Fibroblast of lung (primary cell): ENCODE results near the gene NUTM1. TPM values are rescaled to one million over a fixed set of nuclear protein-coding genes. Genes with fewer than 3 reads are reported as not detected.
"Not testable (repeated sequence)": the region's sequence is repeated elsewhere in the genome, so short reads cannot be mapped to it uniquely, and the experiment has no call there.

Source experiments
- DNase-seq, 2 donors: peaks; one replicate each; pipeline versions ENCODE4 v3.0.0 to v3.0.0-alpha.2; 2010; ENCODE audit warnings: low read depth in 2 of 2
- H2AFZ ChIP-seq: 2 replicates; pipeline ENCODE4 v1.5.1; 2012; ENCODE audit warnings: low read length, control low read depth, inconsistent platforms
- H3K27ac ChIP-seq: 2 replicates; pipeline ENCODE4 v1.5.1; 2011; ENCODE audit warnings: low read length, control low read depth; ENCODE audit not compliant: insufficient read depth
- H3K27me3 ChIP-seq: 2 replicates; pipeline ENCODE4 v1.5.1; 2011; ENCODE audit warnings: mild to moderate bottlenecking, low read length; ENCODE audit not compliant: control insufficient read depth, insufficient read depth
- H3K36me3 ChIP-seq: 2 replicates; pipeline ENCODE4 v1.5.1; 2011; ENCODE audit warnings: low read length; ENCODE audit not compliant: control insufficient read depth, insufficient read depth
- H3K4me1 ChIP-seq: 2 replicates; pipeline ENCODE4 v1.5.1; 2011; ENCODE audit warnings: low read length; ENCODE audit not compliant: control insufficient read depth, insufficient read depth; ENCODE audit errors: extremely low read depth
- H3K4me2 ChIP-seq: 2 replicates; pipeline ENCODE4 v1.5.1; 2011; ENCODE audit warnings: low read length, control low read depth; ENCODE audit not compliant: insufficient read depth; ENCODE audit errors: extremely low read depth
- H3K4me3 ChIP-seq, 4 experiments: fragments of 200-600 bp in 1 of 4; sonication (generic) in 1 of 4; replicated peaks in 1 of 4; 2 replicates each; pipeline ENCODE4 v1.5.1; 2011 to 2016; ENCODE audit warnings: low read length in 4 of 4, low read depth in 3 of 4, mild to moderate bottlenecking in 3 of 4, control low read depth in 2 of 4, inconsistent platforms in 1 of 4, mixed read lengths in 1 of 4; ENCODE audit not compliant: insufficient read depth in 1 of 4; ENCODE audit errors: control extremely low read depth in 1 of 4
- H3K79me2 ChIP-seq: 2 replicates; pipeline ENCODE4 v1.5.1; 2012; ENCODE audit warnings: mild to moderate bottlenecking, low read length, inconsistent platforms; ENCODE audit not compliant: control insufficient read depth, insufficient read depth
- H3K9ac ChIP-seq: 2 replicates; pipeline ENCODE4 v1.5.1; 2011; ENCODE audit warnings: mild to moderate bottlenecking, low read length, control low read depth; ENCODE audit not compliant: insufficient read depth
- H3K9me3 ChIP-seq: 2 replicates; pipeline ENCODE4 v1.5.1; 2012; ENCODE audit warnings: low read depth, low read length; ENCODE audit not compliant: control insufficient read depth, insufficient read depth
- H4K20me1 ChIP-seq: 2 replicates; pipeline ENCODE4 v1.5.1; 2011; ENCODE audit warnings: low read length; ENCODE audit not compliant: control insufficient read depth, insufficient read depth; ENCODE audit errors: extremely low read depth
- CTCF ChIP-seq, 2 donors: IDR thresholded peaks in 1 of 2; conservative IDR thresholded peaks in 1 of 2; 1 replicate in 1 of 2; 2 replicates in 1 of 2; pipeline ENCODE4 v1.5.1; 2011 to 2012; ENCODE audit warnings: low read length in 2 of 2, control low read depth in 1 of 2, inconsistent platforms in 1 of 2, low read depth in 1 of 2, mild to moderate bottlenecking in 1 of 2
- EZH2 ChIP-seq: IDR thresholded peaks from 2 replicates; pipeline ENCODE4 v1.5.1; 2012; ENCODE audit warnings: low read length, control low read depth, mild to moderate bottlenecking; ENCODE audit errors: missing control alignments
- polyA plus RNA-seq, 2 donors: library from polyadenylated mRNA; depleted of rRNA in 1 of 2; stranded (reverse) in 1 of 2; unstranded in 1 of 2; fragments of >200 nt; gene quantifications; 2 replicates each; pipeline ENCODE4 v1.2.1, GENCODE V29; 2011 to 2012; ENCODE audit warnings: missing spikeins in 1 of 2
- total RNA-seq: library from RNA; depleted of rRNA; stranded (reverse); fragments of >200 nt; gene quantifications from 2 replicates; pipeline ENCODE4 v1.2.1, GENCODE V29; 2014

NUTM1 gene
- total and polyA plus RNA-seq, 2 donors (not counting 1 experiment from before 2014, with no cell fraction given) = not detected

GRCh38 chr15:34374816-34375215 is 31.7 kb downstream of the NUTM1 start:
- H3K9ac ChIP-seq = no peak overlapping the region
- H3K79me2 ChIP-seq = no peaks in the 10 kb centered on the region
- no peaks in the 10 kb centered on the region for H4K20me1 ChIP-seq
- no peaks in the 10 kb centered on the region for H3K36me3 ChIP-seq
- no peak overlapping the region for H3K4me2 ChIP-seq
- no peak for TF ChIP-seq CTCF (conservative IDR thresholded peaks at IDR 0.05 in 1 of 2, IDR thresholded peaks at IDR 0.05 in 1 of 2; ENCODE audit: low read depth in 1 of 2, low read length in 2 of 2)
- no peak overlapping the region for H3K27ac ChIP-seq
- no peak for DNase-seq
- no peaks in the 10 kb centered on the region for H3K4me1 ChIP-seq
- no peak overlapping the region for H2AFZ ChIP-seq
- H3K27me3 ChIP-seq = no peaks in the 10 kb centered on the region
- H3K4me3 ChIP-seq = no peak overlapping the region
- no peaks in the 10 kb centered on the region for H3K9me3 ChIP-seq

- not testable (repeated sequence) for H4K20me1 ChIP-seq, H2AFZ ChIP-seq, DNase-seq, H3K9ac ChIP-seq, H3K79me2 ChIP-seq, H3K27me3 ChIP-seq, H3K4me1 ChIP-seq, H3K36me3 ChIP-seq, H3K27ac ChIP-seq, H3K4me3 ChIP-seq, H3K9me3 ChIP-seq, H3K4me2 ChIP-seq
These were observed 32.4 kb downstream of the NUTM1 start for GRCh38 chr15:34375541-34375940.

GRCh38 chr15:34376856-34377255 is 33.7 kb downstream of the NUTM1 start:
- H4K20me1 ChIP-seq = no peaks in the 10 kb centered on the region
- H3K4me2 ChIP-seq = no peak overlapping the region
- no peaks in the 10 kb centered on the region for H3K4me1 ChIP-seq
- no peak for DNase-seq
- no peak overlapping the region for H3K9ac ChIP-seq
- no peak overlapping the region for H2AFZ ChIP-seq
- H3K4me3 ChIP-seq = no peak overlapping the region
- no peaks in the 10 kb centered on the region for H3K36me3 ChIP-seq
- no peak for TF ChIP-seq CTCF (conservative IDR thresholded peaks at IDR 0.05 in 1 of 2, IDR thresholded peaks at IDR 0.05 in 1 of 2; ENCODE audit: low read depth in 1 of 2, low read length in 2 of 2)
- no peak for TF ChIP-seq EZH2
- H3K27me3 ChIP-seq = no peaks in the 10 kb centered on the region
- no peak overlapping the region for H3K27ac ChIP-seq
- H3K9me3 ChIP-seq = no peaks in the 10 kb centered on the region
- no peaks in the 10 kb centered on the region for H3K79me2 ChIP-seq

GRCh38 chr15:34380491-34380890 is 37.4 kb downstream of the NUTM1 start:
- not testable (repeated sequence) for H3K9ac ChIP-seq, H3K4me1 ChIP-seq, H3K27ac ChIP-seq, H3K9me3 ChIP-seq, H3K27me3 ChIP-seq, H3K36me3 ChIP-seq, H3K4me3 ChIP-seq, H3K79me2 ChIP-seq, DNase-seq, H4K20me1 ChIP-seq, H3K4me2 ChIP-seq, H2AFZ ChIP-seq

- H3K27me3 ChIP-seq, H3K4me3 ChIP-seq, H3K9ac ChIP-seq, H3K9me3 ChIP-seq, H3K4me1 ChIP-seq, H3K27ac ChIP-seq, H3K4me2 ChIP-seq, DNase-seq, H3K79me2 ChIP-seq, H4K20me1 ChIP-seq, H2AFZ ChIP-seq, H3K36me3 ChIP-seq: not testable (repeated sequence)
These were observed 38.9 kb downstream of the NUTM1 start for GRCh38 chr15:34381829-34382521.
